Measurements from ENCODE around the gene KCNJ2.

The KCNJ2 gene

DNA sequence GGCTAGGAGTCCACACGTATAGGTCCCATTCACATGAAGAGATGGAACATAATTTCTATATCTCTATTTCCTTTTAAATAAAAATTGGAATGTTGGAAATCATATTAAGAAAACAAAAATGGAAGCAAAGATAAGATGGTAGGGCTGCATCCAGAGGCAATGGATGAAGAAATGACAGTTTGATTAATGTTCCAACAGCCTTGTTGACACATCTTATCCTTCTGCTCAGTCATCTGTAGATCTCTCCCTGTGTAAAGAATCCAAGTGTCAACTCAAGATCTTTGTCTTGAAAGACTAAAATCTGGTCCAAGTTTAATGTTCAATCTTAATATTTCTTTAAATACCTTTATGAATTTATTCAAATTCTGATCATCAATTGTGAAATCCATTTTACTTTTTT lies 7.8 kb upstream of the KCNJ2 start:
- DNase-seq, result no peak

DNA sequence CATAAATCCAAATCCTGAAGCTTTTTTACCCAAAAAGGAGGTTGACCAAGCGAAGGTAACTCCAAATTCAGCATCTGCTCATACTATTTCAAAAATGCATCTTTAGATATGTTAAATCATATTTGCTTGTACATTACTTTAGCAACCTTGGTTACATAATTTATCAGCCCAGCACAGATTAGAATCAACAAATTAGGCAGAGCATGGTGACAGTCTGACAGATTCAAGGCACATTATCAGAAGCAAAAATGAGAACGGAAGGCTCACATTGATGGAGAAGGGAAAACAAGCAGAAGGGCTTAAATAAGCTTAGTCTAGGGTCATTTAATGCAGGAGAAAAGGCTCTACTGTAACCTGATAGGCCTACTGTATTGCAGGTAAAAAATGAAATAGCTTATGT lies 3.9 kb upstream of the KCNJ2 start:
- DNase-seq, result no peak

GRCh38 chr17:70166615-70167014 lies 2.7 kb upstream of the KCNJ2 start:
- DNase-seq, result no peak

DNA sequence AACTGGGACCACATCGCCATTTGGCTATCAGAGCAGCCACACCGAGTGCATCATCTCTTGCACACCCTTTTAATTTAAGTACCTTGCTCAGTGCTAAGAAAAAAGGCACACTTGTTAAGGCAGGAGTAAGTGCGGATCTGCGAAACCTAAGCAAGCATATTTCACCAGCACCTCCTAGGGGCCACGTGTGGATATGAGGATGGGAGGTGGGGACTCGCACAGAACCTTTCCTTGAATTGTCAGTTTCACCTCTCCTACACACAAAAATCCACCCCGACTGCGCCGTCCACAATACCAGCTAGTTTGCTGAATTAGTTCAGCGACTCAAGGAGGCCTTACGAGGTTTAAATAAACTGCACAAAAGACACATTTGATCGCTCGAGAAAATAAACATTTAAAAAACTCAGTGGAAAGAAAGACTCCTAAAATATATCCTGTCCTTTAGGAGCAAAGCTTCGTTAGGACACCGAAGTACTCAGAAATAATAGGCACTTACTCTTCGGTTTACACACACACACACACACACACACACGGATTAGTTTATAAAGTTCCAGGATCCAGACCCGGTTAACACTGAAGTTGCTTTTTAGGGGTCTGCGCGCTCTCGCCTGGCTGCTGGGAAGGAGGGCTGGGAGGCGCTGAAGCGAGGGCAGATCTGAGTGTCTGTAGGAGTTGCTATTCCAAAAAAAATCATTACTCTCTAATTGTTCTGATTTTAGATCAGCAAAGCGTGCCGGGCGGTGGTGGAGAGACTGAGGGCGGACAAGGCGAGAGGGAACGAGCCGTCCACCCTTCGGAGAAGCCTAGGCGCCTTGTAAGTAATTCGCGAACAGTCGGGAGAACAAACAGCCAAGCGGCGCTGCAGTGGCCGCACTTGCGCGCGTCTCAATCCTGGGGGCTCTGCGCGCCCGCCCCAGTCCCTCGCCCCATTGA lies 1.0 kb upstream of the KCNJ2 start:
- DNase-seq, result no peak

- DNase-seq, result no peak
Measured at GRCh38 chr17:70169709-70170597, 621 bp downstream of the KCNJ2 start.

- no peak for DNase-seq
Measured at GRCh38 chr17:70171159-70171558, 1.8 kb downstream of the KCNJ2 start.

GRCh38 chr17:70172449-70172848 lies 3.1 kb downstream of the KCNJ2 start:
- no peak for DNase-seq

DNA sequence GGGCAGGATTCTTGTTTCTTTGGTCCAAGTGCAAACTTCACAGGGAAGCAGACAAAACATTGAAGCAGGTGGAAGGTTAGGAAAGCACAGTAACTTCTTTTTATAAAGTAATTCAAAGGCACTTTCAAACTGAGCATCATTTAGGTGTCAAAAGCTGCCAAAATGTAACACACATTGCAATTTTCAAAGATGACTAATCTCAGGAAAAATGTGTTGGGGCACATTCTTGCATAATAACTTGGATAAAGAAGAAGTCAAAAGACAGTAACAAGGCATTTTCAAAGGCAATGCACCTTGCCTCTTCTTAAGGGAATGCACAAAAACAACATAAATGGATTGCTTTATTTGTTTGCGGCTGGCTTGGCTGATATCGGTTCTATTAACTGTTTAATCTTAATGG lies 3.6 kb downstream of the KCNJ2 start:
- DNase-seq, result peak; percentile 18 to 30

GRCh38 chr17:70173681-70174080 lies 4.3 kb downstream of the KCNJ2 start:
- DNase-seq, result no peak

DNA sequence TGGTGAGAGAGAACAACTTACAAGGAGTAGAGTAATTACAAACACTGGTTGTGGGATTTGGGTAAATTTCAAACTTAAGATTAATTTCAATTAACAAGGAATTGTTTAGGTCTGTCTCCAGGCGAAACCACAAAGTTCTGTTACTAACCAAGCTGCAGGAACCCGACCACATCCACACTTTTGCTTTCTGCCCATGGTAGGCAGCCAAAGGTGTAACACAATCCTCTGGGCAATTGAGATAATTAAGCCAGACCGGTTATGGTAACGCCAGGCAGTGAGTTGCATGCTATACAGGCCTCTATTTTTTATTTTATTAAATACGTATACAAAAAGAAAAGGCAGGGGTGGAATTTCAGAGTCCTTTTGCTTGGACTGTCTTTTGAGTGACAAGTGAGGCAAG lies 12.0 kb downstream of the KCNJ2 start:
- no peak for DNase-seq

- DNase-seq, result no peak
Measured at GRCh38 chr17:70181866-70182265, 12.5 kb downstream of the KCNJ2 start.

GRCh38 chr17:70183508-70183907 lies 14.2 kb downstream of the KCNJ2 start:
- no peak for DNase-seq

DNA sequence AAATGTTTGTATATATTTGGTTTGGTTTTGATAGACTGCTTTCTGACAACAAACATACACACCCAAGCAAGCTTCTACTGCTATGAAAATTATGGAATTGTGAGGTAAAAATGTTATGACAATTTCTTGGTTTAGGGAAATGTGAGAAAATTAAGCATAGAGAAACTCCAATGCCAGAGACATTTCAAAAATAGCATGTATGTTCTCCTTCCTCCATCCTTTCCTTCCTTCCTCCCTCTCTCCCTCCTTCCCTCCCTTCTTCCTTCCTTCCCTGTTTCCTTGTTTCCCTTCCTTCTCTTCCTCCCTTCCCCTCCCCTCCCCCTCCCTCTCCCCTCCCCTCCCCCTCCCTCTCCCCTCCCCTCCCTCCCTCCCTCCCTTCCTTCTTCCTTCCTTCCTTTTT lies 14.9 kb downstream of the KCNJ2 start:
- no peak for DNase-seq

DNA sequence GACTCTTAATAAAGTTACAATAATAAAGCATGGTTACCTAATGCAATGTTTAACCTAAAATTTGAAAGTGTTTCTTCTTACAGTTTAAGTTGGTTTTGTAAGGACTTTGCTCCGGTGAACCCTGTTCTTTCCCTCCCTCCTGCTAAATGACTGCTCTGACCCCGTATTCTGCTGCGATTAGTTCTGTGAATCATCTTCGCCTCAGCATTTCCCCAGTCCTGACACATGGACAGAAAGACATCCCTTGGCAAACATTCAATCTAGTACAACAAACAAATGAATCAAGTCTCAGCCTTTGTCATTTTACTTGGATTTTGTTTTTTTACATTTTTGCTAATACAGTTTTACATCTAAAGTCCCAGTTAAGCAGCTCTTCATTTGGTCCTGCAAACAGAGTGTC lies 15.4 kb downstream of the KCNJ2 start:
- DNase-seq, result no peak

DNA sequence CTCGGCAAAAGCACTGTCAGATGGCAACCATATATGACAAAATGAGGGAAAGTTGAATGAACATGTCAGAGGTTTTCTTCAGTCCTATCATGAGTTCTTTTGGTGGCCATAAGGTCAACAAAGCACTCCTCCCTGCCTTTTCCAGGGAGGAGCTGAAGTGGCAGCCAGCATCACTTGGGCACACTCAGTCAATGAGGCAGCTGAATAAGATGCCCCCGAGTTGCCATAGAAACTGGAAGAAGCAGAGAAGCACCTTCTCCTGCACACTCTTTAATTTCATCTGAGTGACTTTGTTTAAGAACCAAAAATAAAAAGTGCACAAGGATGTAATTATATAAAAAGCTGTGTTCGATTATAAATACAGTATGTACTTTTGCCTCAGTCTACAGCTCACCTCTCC lies 16.0 kb downstream of the KCNJ2 start:
- no peak for DNase-seq

DNA sequence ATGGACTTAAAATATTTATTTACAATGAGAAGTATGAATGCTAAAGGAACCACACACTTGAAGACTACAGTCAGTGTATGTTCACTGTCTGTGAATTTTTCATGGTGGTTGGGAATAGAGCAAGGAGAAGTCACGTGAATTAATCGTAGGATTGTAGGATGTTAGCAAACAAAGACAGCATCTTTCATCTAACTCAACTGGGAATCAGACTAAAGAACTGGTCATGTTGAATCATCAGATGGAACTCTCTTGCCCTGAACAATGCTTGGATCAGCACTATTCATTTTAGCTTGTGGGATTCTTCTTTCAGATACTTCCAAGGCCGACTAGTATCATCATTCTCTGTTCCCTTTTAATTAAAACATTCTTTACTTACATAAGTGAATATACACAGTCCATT lies 18.1 kb downstream of the KCNJ2 start:
- DNase-seq, result no peak

DNA sequence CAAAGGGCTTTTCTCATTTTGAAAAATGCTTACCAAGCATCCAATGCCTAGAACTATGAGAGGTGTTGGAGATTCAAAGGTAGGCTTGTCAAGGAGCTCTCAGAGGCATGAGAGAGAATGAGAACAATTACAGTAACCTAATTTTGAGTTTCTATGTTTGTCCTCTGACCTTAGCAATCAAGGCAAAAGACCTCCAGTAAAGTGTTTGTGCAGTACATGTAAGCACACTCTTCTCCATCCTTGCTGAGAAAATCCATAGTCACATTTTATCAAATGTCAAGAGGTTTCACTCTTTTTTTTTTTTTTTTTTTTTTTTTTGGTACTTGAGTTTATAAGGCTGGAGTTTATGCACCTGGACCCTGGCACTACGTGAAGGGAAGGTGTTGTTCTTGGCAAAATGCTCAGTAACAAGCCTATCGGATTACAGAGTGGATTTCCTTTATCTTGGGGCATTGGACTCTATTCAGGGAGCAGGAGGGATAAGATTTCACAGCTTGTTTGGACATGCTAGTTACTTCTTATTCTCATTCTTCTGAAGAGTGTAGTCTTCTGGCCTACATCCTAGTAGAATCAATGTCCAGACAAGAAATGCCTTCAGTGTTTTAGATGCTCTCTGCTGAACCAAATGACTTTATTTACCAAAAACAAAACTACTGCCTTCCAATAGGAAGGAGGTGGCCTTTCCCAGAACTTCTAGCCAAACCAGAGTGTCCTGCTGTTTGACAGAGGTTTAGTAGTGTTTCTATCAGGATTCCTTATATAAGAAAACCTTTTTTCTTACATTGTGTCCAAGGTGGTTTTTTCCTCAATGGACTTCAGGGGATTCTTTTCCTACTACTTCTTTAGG lies 21.9 kb downstream of the KCNJ2 start:
- DNase-seq, result no peak

DNA sequence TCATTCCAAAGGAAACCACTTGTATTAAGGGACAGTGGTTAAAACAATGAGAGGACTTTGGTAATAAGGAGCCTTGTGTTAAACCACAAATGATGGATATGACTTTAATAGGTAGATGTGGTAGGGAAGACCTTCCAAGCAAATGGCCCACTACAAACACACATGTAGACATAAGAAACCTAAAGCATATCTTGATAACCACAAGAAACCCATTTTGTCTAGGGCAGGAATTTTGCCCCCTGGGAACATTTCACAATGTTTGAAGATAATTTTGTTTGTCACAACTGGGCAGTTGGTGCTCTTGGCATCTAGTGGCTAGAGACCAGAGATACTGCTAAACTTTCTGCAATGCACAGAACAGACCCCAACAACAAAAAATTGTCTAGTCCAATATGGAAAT lies 25.8 kb downstream of the KCNJ2 start:
- DNase-seq, result no peak

DNA sequence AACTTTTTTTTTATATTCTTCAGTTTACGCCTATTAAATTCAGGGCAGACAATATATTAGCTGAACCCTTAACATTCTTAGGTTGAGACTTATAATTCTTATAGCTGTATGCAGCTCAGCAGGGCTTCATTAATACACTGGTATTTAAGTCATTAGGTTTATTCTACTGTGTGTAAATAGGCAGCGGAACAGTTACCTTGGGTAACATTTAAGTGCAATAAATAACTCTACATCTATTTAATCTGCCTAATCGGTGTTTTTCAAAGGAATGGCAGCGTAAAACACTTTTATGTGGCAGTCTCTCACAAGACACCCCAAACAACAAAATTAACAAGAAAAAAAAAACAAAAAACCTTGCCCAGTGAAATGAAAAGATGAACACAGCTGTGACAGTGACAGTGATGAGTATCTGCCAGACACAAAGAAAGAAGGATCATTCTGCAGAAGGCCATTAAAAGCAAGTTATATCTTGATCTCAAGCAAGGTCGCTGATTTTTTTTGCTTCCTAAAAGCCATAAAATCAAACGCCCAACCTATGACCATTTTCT lies 32.6 kb downstream of the KCNJ2 start:
- no peak for DNase-seq

DNA sequence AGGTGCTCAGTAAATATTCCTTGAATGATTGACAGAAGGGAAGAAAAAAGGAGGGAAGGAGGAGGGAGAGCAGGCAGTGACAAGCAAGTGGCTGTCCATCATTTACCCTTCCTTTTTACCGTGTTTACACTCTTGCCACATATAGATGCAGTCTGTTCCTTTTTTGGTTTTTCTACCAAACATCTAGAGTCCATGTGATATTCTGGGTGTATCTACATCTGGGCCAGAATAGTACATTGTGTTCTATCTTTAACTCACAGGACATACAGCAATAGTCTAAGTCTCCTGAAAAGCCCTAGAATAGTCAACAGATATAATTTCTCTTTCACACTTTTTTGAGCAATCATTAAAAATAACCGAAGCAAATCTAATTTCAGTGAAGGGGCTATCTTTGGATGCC lies 33.5 kb downstream of the KCNJ2 start:
- DNase-seq, result no peak

DNA sequence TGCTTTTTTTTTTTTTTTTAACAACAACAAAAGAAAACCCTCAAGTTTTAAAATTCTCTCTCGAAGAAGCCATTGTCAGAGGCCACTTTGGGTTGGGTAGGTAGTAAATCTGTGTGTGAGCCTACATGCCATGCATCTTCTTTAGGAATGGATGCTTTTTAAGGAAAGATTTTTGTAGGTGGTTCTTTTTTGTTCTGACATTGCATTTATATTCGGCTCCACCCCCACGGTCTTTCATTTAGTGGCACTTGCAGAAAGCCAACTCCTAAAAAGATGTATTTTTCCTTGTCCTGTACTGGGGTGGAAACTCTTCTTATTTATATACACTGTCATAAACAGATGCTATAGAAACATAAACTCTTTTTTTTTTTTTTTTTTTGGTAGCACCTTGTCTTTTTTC lies 35.1 kb downstream of the KCNJ2 start:
- DNase-seq, result no peak

GRCh38 chr17:70205401-70205800 lies 36.1 kb downstream of the KCNJ2 start:
- peak; percentile 92 to 93 for DNase-seq
